ENCODE results near the gene MESD. TPM values are rescaled to one million over a fixed set of nuclear protein-coding genes. Genes with fewer than 3 reads are reported as not detected.

The MESD gene
- total RNA-seq, 1 experiment from 2014 or later: 30.2 TPM

DNA sequence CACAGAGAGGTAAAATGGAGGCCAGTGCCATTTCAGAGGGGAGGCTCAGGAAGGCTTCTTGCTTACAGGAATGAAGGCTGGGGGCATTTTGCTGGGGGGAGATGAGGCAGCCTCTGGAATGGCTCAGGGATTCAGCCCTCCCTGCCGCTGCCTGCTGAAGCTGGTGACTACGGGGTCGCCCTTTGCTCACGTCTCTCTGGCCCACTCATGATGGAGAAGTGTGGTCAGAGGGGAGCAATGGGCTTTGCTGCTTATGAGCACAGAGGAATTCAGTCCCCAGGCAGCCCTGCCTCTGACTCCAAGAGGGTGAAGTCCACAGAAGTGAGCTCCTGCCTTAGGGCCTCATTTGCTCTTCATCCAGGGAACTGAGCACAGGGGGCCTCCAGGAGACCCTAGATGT is 39.9 kb downstream of the MESD start:
- intact Hi-C loops (cut with micrococcal nuclease): loop anchor here (10.0 kb wide), 1 partner anchor 105 kb away; no protein-coding TSS in a partner anchor
- CTCF ChIA-PET: interaction anchor here (1.2 to 1.6 kb wide), 2 partner anchors 19 to 171 kb away, joined by 3 read pairs; partner anchors contain the start of gene CEMIP
- POLR2A ChIA-PET: interaction anchor here (0.6 kb wide), 1 partner anchor 150 kb away, joined by 3 read pairs; no protein-coding TSS in a partner anchor
- no peak for TF ChIP-seq CTCF (IDR thresholded peaks at IDR 0.05; ENCODE audit: unreplicated experiment)
- no TSS peak for BruUV-seq (replicated peaks)
- Mint-ChIP-seq H3K9me3 (ENCODE audit: unreplicated experiment) (no peaks in the 10 kb centered on the region), H3K4me1 (ENCODE audit: insufficient read depth, unreplicated experiment) (peaks cover 22% of the 10 kb centered on the region), H3K4me3 (ENCODE audit: unreplicated experiment) (no peak overlapping the region), H3K27me3 (ENCODE audit: insufficient read depth, unreplicated experiment) (no peaks in the 10 kb centered on the region), H3K36me3 (ENCODE audit: insufficient read depth, unreplicated experiment) (peaks cover 14% of the 10 kb centered on the region), H3K27ac (ENCODE audit: low read depth, unreplicated experiment) (no peak overlapping the region)
- no peak for DNase-seq (ENCODE audit: unreplicated experiment)

DNA sequence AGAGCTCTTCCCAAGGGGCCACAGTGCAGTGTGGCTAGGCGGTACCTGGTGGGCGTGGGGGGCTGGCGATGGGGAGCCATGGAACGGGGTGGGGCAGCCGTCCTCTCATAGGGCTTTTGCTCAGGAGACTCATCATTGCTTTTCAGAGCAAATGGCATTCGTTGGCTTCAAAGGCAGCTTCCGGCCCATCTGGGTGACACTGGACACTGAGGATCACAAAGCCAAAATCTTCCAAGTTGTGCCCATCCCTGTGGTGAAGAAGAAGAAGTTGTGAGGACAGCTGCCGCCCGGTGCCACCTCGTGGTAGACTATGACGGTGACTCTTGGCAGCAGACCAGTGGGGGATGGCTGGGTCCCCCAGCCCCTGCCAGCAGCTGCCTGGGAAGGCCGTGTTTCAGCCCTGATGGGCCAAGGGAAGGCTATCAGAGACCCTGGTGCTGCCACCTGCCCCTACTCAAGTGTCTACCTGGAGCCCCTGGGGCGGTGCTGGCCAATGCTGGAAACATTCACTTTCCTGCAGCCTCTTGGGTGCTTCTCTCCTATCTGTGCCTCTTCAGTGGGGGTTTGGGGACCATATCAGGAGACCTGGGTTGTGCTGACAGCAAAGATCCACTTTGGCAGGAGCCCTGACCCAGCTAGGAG is 40.8 kb downstream of the MESD start:
- no peak overlapping the region for H3K4me3 Mint-ChIP-seq (ENCODE audit: unreplicated experiment)
- POLR2A ChIA-PET: no interaction called here
- H3K4me1 Mint-ChIP-seq (ENCODE audit: insufficient read depth, unreplicated experiment): peaks cover 14% of the 10 kb centered on the region
- peaks cover 14% of the 10 kb centered on the region for H3K36me3 Mint-ChIP-seq (ENCODE audit: insufficient read depth, unreplicated experiment)
- no TSS peak for BruUV-seq (replicated peaks)
- TF ChIP-seq CTCF (IDR thresholded peaks at IDR 0.05; ENCODE audit: unreplicated experiment): no peak
- DNase-seq (ENCODE audit: unreplicated experiment): no peak
- intact Hi-C loops (cut with micrococcal nuclease): no loop called here
- no peak overlapping the region for H3K27ac Mint-ChIP-seq (ENCODE audit: low read depth, unreplicated experiment)
- CTCF ChIA-PET: no interaction called here
- no peaks in the 10 kb centered on the region for H3K27me3 Mint-ChIP-seq (ENCODE audit: insufficient read depth, unreplicated experiment)
- no peaks in the 10 kb centered on the region for H3K9me3 Mint-ChIP-seq (ENCODE audit: unreplicated experiment)

GRCh38 chr15:80946576-80946975 is 43.0 kb downstream of the MESD start:
- no peak for DNase-seq (ENCODE audit: unreplicated experiment)
- no TSS peak for BruUV-seq (replicated peaks)
- Mint-ChIP-seq H3K9me3 (ENCODE audit: unreplicated experiment) (no peaks in the 10 kb centered on the region), H3K4me1 (ENCODE audit: insufficient read depth, unreplicated experiment) (no peaks in the 10 kb centered on the region), H3K36me3 (ENCODE audit: insufficient read depth, unreplicated experiment) (peaks cover 14% of the 10 kb centered on the region), H3K4me3 (ENCODE audit: unreplicated experiment) (no peak overlapping the region), H3K27me3 (ENCODE audit: insufficient read depth, unreplicated experiment) (no peaks in the 10 kb centered on the region), H3K27ac (ENCODE audit: low read depth, unreplicated experiment) (no peak overlapping the region)
- TF ChIP-seq CTCF (IDR thresholded peaks at IDR 0.05; ENCODE audit: unreplicated experiment): no peak
- ChIA-PET POLR2A (no interaction called here), CTCF (interaction anchor here (1.4 kb wide), 1 partner anchor 167 kb away, joined by 4 read pairs; the partner anchor contains the start of gene CEMIP)
- intact Hi-C loops (cut with micrococcal nuclease): no loop called here

GRCh38 chr15:80945605-80946004 is 44.0 kb downstream of the MESD start:
- Mint-ChIP-seq H3K9me3 (ENCODE audit: unreplicated experiment) (no peaks in the 10 kb centered on the region), H3K27me3 (ENCODE audit: insufficient read depth, unreplicated experiment) (no peaks in the 10 kb centered on the region), H3K36me3 (ENCODE audit: insufficient read depth, unreplicated experiment) (peaks cover 9% of the 10 kb centered on the region), H3K4me1 (ENCODE audit: insufficient read depth, unreplicated experiment) (no peaks in the 10 kb centered on the region), H3K27ac (ENCODE audit: low read depth, unreplicated experiment) (no peak overlapping the region), H3K4me3 (ENCODE audit: unreplicated experiment) (no peak overlapping the region)
- ChIA-PET CTCF (interaction anchor here (0.5 to 1.4 kb wide), 2 partner anchors 166 to 911 kb away, joined by 4 read pairs; partner anchors contain the start of gene CEMIP), POLR2A (no interaction called here)
- no peak for TF ChIP-seq CTCF (IDR thresholded peaks at IDR 0.05; ENCODE audit: unreplicated experiment)
- intact Hi-C loops (cut with micrococcal nuclease): no loop called here
- no TSS peak for BruUV-seq (replicated peaks)
- no peak for DNase-seq (ENCODE audit: unreplicated experiment)
